WTC11 (cell line): ENCODE results near the gene OSBPL7. TPM values are rescaled to one million over a fixed set of nuclear protein-coding genes. Genes with fewer than 3 reads are reported as not detected.

Source experiments
- ETV6 ChIP-seq: sonication (generic); formaldehyde crosslinking; IDR thresholded peaks from 2 replicates; pipeline ENCODE4 v1.8.1; 2022; ENCODE audit warnings: mild to moderate bottlenecking, missing genetic modification reagents
- HMGA2 ChIP-seq: fragments of 250-450 bp; sonication (Bioruptor Pico); IDR thresholded peaks from 2 replicates; pipeline ENCODE4 v1.4.0; 2021; ENCODE audit warnings: mild to moderate bottlenecking, moderate library complexity
- JUN ChIP-seq: sonication (generic); formaldehyde crosslinking; IDR thresholded peaks from 2 replicates; pipeline ENCODE4 v1.8.0; 2023; ENCODE audit warnings: mild to moderate bottlenecking, missing genetic modification reagents
- KAT7 ChIP-seq: sonication (generic); formaldehyde crosslinking; IDR thresholded peaks from 2 replicates; pipeline ENCODE4 v1.8.1; 2023; ENCODE audit warnings: missing genetic modification reagents, mild to moderate bottlenecking, borderline replicate concordance
- NFE2L1 ChIP-seq: sonication (generic); formaldehyde crosslinking; IDR thresholded peaks from 2 replicates; pipeline ENCODE4 v1.8.1; 2023; ENCODE audit warnings: missing genetic modification reagents
- OVOL2 ChIP-seq: fragments of 250-450 bp; sonication (Bioruptor Pico); IDR thresholded peaks from 2 replicates; pipeline ENCODE4 v1.9.0; 2021; ENCODE audit warnings: mild to moderate bottlenecking, borderline replicate concordance
- RELA ChIP-seq: sonication (generic); formaldehyde crosslinking; IDR thresholded peaks from 2 replicates; pipeline ENCODE4 v1.8.1; 2022; ENCODE audit warnings: missing genetic modification reagents, mild to moderate bottlenecking, borderline replicate concordance
- RORB ChIP-seq: fragments of 250-450 bp; sonication (Bioruptor Pico); IDR thresholded peaks from 2 replicates; pipeline ENCODE4 v1.9.0; 2021; ENCODE audit warnings: mild to moderate bottlenecking
- TCF7 ChIP-seq: sonication (generic); formaldehyde crosslinking; IDR thresholded peaks from 2 replicates; pipeline ENCODE4 v1.8.0; 2022; ENCODE audit warnings: mild to moderate bottlenecking, low read depth, missing genetic modification reagents, moderate library complexity
- TEAD1 ChIP-seq: sonication (generic); formaldehyde crosslinking; IDR thresholded peaks from 2 replicates; pipeline ENCODE4 v1.8.0; 2022; ENCODE audit warnings: mild to moderate bottlenecking, missing genetic modification reagents
- ZNF263 ChIP-seq: sonication (generic); formaldehyde crosslinking; IDR thresholded peaks from 2 replicates; pipeline ENCODE4 v1.8.1; 2022; ENCODE audit warnings: low read depth, mild to moderate bottlenecking, moderate library complexity, missing genetic modification reagents
- ZNF396 ChIP-seq: fragments of 250-450 bp; sonication (Bioruptor Pico); IDR thresholded peaks from 2 replicates; pipeline ENCODE4 v1.8.0; 2021; ENCODE audit warnings: mild to moderate bottlenecking, moderate library complexity, borderline replicate concordance
- ZNF416 ChIP-seq: fragments of 250-450 bp; sonication (Bioruptor Pico); IDR thresholded peaks from 2 replicates; pipeline ENCODE4 v1.9.0; 2021; ENCODE audit warnings: mild to moderate bottlenecking, inconsistent platforms
- ZNF671 ChIP-seq: fragments of 250-450 bp; sonication (Bioruptor Pico); IDR thresholded peaks from 2 replicates; pipeline ENCODE4 v1.8.0; 2021; ENCODE audit warnings: mild to moderate bottlenecking
- total RNA-seq: library from RNA; stranded (reverse); gene quantifications from 3 replicates; pipeline ENCODE4 v1.2.3, GENCODE V29; 2021
- TF ChIP-seq, protein P1 (sequence below): sonication (generic); formaldehyde crosslinking; IDR thresholded peaks from 2 replicates; pipeline ENCODE4 v1.8.0; 2022; ENCODE audit warnings: mild to moderate bottlenecking, missing genetic modification reagents
- TF ChIP-seq, protein P2 (sequence below): sonication (generic); formaldehyde crosslinking; IDR thresholded peaks from 2 replicates; pipeline ENCODE4 v1.8.1; 2022; ENCODE audit warnings: mild to moderate bottlenecking, moderate library complexity, missing genetic modification reagents
- TF ChIP-seq, protein P3 (sequence below): fragments of 250-450 bp; sonication (Bioruptor Pico); IDR thresholded peaks from 2 replicates; pipeline ENCODE4 v1.9.0; 2021; ENCODE audit warnings: moderate library complexity, mild to moderate bottlenecking, inconsistent platforms, borderline replicate concordance
- TF ChIP-seq, protein P4 (sequence below): sonication (generic); formaldehyde crosslinking; IDR thresholded peaks from 2 replicates; pipeline ENCODE4 v1.8.1; 2023; ENCODE audit warnings: mild to moderate bottlenecking, missing genetic modification reagents, borderline replicate concordance
- TF ChIP-seq, protein P5 (sequence below): fragments of 200-600 bp; IDR thresholded peaks from 2 replicates; pipeline ENCODE4 v1.8.0; 2022; ENCODE audit warnings: antibody characterized with exemption
- TF ChIP-seq, protein P6 (sequence below): fragments of 250-450 bp; sonication (Bioruptor Pico); IDR thresholded peaks from 2 replicates; pipeline ENCODE4 v1.8.0; 2021; ENCODE audit warnings: mild to moderate bottlenecking
- TF ChIP-seq, protein P7 (sequence below): fragments of 250-450 bp; sonication (Bioruptor Pico); IDR thresholded peaks from 2 replicates; pipeline ENCODE4 v1.9.0; 2021; ENCODE audit warnings: mild to moderate bottlenecking, borderline replicate concordance
- TF ChIP-seq, protein P8 (sequence below): sonication (generic); formaldehyde crosslinking; IDR thresholded peaks from 2 replicates; pipeline ENCODE4 v1.8.1; 2023; ENCODE audit warnings: mild to moderate bottlenecking, missing genetic modification reagents

OSBPL7 gene
- total RNA-seq, 1 experiment from 2014 or later, result 13.5 TPM

DNA sequence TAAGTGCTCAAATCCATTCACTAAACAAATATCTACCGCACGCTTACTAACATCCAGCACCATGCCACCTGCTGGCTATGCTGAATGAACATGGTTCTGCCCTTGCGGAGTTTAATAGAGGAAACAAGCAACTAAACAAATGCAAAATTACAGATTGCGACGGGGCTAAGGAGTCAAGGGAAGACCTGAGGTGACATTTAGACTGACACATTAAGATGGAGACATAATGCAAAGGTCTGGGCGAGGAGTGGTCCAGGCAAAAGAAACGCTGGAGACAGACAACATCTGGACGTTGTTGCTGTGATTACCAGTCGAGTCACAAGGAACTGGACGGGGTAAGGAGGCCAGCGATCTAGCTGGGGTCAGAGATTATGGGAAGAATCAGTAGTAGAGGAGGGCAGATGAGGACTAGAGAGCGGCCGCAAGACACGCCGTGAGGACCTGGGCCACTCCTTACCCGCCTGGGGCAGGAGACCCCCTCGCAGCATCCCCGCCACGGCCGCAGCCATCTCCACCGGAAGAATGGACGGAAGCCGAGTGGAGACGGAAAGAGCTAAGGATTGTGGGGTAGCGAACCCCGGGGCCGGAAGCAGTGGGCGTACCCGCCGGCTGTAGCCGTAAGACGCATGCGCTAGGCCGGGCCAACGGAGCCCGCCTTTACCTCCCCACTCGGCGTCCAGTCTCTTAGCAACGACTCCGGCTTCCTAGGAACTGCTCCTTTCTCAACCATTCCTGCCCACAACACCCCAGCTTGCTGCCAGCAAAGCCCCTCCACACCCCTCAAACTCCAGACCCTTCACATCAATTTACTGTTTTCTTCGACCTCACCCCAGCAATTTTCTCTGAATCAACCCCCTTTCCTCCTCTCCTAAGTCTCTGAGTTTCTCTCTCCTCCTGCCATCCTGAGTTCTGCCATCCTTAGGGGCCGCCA, 9.7 kb upstream of the OSBPL7 start, which contains the start of the genes LRRC46 and MRPL10 (continued):
- TF ChIP-seq TEAD1 (CRISPR knock-in tag) (no peak), JUN (CRISPR knock-in tag) (no peak), ZNF396 (CRISPR knock-in tag) (no peak), TCF7 (CRISPR knock-in tag) (no peak), NFE2L1 (CRISPR knock-in tag) (0 out of 2 replicates have a peak, but pooled peaks have one; percentile 48), ETV6 (CRISPR knock-in tag) (peak; percentile 55), ZNF671 (CRISPR knock-in tag) (no peak), OVOL2 (no peak), RORB (no peak), ZNF263 (CRISPR knock-in tag) (no peak), ZNF416 (CRISPR knock-in tag) (no peak), HMGA2 (no peak), KAT7 (CRISPR knock-in tag) (no peak), RELA (CRISPR knock-in tag) (no peak)
- TF ChIP-seq, protein P1, sequence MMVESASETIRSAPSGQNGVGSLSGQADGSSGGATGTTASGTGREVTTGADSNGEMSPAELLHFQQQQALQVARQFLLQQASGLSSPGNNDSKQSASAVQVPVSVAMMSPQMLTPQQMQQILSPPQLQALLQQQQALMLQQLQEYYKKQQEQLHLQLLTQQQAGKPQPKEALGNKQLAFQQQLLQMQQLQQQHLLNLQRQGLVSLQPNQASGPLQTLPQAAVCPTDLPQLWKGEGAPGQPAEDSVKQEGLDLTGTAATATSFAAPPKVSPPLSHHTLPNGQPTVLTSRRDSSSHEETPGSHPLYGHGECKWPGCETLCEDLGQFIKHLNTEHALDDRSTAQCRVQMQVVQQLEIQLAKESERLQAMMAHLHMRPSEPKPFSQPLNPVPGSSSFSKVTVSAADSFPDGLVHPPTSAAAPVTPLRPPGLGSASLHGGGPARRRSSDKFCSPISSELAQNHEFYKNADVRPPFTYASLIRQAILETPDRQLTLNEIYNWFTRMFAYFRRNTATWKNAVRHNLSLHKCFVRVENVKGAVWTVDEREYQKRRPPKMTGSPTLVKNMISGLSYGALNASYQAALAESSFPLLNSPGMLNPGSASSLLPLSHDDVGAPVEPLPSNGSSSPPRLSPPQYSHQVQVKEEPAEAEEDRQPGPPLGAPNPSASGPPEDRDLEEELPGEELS (CRISPR knock-in tag), result peak; percentile 14; the same call in 1 of the 2 replicates
- TF ChIP-seq, protein P2, sequence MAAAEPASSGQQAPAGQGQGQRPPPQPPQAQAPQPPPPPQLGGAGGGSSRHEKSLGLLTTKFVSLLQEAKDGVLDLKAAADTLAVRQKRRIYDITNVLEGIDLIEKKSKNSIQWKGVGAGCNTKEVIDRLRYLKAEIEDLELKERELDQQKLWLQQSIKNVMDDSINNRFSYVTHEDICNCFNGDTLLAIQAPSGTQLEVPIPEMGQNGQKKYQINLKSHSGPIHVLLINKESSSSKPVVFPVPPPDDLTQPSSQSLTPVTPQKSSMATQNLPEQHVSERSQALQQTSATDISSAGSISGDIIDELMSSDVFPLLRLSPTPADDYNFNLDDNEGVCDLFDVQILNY (CRISPR knock-in tag), result no peak
- TF ChIP-seq, protein P3, sequence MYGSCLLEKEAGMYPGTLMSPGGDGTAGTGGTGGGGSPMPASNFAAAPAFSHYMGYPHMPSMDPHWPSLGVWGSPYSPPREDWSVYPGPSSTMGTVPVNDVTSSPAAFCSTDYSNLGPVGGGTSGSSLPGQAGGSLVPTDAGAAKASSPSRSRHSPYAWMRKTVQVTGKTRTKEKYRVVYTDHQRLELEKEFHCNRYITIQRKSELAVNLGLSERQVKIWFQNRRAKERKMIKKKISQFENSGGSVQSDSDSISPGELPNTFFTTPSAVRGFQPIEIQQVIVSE (CRISPR knock-in tag), result no peak
- TF ChIP-seq, protein P4, sequence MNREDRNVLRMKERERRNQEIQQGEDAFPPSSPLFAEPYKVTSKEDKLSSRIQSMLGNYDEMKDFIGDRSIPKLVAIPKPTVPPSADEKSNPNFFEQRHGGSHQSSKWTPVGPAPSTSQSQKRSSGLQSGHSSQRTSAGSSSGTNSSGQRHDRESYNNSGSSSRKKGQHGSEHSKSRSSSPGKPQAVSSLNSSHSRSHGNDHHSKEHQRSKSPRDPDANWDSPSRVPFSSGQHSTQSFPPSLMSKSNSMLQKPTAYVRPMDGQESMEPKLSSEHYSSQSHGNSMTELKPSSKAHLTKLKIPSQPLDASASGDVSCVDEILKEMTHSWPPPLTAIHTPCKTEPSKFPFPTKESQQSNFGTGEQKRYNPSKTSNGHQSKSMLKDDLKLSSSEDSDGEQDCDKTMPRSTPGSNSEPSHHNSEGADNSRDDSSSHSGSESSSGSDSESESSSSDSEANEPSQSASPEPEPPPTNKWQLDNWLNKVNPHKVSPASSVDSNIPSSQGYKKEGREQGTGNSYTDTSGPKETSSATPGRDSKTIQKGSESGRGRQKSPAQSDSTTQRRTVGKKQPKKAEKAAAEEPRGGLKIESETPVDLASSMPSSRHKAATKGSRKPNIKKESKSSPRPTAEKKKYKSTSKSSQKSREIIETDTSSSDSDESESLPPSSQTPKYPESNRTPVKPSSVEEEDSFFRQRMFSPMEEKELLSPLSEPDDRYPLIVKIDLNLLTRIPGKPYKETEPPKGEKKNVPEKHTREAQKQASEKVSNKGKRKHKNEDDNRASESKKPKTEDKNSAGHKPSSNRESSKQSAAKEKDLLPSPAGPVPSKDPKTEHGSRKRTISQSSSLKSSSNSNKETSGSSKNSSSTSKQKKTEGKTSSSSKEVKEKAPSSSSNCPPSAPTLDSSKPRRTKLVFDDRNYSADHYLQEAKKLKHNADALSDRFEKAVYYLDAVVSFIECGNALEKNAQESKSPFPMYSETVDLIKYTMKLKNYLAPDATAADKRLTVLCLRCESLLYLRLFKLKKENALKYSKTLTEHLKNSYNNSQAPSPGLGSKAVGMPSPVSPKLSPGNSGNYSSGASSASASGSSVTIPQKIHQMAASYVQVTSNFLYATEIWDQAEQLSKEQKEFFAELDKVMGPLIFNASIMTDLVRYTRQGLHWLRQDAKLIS (CRISPR knock-in tag), result no peak
- TF ChIP-seq, protein P5, sequence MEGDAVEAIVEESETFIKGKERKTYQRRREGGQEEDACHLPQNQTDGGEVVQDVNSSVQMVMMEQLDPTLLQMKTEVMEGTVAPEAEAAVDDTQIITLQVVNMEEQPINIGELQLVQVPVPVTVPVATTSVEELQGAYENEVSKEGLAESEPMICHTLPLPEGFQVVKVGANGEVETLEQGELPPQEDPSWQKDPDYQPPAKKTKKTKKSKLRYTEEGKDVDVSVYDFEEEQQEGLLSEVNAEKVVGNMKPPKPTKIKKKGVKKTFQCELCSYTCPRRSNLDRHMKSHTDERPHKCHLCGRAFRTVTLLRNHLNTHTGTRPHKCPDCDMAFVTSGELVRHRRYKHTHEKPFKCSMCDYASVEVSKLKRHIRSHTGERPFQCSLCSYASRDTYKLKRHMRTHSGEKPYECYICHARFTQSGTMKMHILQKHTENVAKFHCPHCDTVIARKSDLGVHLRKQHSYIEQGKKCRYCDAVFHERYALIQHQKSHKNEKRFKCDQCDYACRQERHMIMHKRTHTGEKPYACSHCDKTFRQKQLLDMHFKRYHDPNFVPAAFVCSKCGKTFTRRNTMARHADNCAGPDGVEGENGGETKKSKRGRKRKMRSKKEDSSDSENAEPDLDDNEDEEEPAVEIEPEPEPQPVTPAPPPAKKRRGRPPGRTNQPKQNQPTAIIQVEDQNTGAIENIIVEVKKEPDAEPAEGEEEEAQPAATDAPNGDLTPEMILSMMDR, result no peak
- TF ChIP-seq, protein P6, sequence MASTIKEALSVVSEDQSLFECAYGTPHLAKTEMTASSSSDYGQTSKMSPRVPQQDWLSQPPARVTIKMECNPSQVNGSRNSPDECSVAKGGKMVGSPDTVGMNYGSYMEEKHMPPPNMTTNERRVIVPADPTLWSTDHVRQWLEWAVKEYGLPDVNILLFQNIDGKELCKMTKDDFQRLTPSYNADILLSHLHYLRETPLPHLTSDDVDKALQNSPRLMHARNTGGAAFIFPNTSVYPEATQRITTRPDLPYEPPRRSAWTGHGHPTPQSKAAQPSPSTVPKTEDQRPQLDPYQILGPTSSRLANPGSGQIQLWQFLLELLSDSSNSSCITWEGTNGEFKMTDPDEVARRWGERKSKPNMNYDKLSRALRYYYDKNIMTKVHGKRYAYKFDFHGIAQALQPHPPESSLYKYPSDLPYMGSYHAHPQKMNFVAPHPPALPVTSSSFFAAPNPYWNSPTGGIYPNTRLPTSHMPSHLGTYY (CRISPR knock-in tag), result no peak
- TF ChIP-seq, protein P7, sequence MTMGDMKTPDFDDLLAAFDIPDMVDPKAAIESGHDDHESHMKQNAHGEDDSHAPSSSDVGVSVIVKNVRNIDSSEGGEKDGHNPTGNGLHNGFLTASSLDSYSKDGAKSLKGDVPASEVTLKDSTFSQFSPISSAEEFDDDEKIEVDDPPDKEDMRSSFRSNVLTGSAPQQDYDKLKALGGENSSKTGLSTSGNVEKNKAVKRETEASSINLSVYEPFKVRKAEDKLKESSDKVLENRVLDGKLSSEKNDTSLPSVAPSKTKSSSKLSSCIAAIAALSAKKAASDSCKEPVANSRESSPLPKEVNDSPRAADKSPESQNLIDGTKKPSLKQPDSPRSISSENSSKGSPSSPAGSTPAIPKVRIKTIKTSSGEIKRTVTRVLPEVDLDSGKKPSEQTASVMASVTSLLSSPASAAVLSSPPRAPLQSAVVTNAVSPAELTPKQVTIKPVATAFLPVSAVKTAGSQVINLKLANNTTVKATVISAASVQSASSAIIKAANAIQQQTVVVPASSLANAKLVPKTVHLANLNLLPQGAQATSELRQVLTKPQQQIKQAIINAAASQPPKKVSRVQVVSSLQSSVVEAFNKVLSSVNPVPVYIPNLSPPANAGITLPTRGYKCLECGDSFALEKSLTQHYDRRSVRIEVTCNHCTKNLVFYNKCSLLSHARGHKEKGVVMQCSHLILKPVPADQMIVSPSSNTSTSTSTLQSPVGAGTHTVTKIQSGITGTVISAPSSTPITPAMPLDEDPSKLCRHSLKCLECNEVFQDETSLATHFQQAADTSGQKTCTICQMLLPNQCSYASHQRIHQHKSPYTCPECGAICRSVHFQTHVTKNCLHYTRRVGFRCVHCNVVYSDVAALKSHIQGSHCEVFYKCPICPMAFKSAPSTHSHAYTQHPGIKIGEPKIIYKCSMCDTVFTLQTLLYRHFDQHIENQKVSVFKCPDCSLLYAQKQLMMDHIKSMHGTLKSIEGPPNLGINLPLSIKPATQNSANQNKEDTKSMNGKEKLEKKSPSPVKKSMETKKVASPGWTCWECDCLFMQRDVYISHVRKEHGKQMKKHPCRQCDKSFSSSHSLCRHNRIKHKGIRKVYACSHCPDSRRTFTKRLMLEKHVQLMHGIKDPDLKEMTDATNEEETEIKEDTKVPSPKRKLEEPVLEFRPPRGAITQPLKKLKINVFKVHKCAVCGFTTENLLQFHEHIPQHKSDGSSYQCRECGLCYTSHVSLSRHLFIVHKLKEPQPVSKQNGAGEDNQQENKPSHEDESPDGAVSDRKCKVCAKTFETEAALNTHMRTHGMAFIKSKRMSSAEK (CRISPR knock-in tag), result no peak
- TF ChIP-seq, protein P8, sequence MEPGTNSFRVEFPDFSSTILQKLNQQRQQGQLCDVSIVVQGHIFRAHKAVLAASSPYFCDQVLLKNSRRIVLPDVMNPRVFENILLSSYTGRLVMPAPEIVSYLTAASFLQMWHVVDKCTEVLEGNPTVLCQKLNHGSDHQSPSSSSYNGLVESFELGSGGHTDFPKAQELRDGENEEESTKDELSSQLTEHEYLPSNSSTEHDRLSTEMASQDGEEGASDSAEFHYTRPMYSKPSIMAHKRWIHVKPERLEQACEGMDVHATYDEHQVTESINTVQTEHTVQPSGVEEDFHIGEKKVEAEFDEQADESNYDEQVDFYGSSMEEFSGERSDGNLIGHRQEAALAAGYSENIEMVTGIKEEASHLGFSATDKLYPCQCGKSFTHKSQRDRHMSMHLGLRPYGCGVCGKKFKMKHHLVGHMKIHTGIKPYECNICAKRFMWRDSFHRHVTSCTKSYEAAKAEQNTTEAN (CRISPR knock-in tag), result no peak
